ENCODE measurements around the gene RPL5.

GRCh38 chr1:92853299-92853698 lies 21.5 kb downstream of the RPL5 start:
- TF ChIP-seq HDAC2 (IDR thresholded peaks at IDR 0.05; ENCODE audit: borderline replicate concordance in 1 of 2, low read depth in 2 of 2, low read length in 2 of 2) (no peak), ZNF274 (IDR thresholded peaks at IDR 0.05; ENCODE audit: borderline replicate concordance, extremely low read depth, low read length) (no peak), BCL11A (IDR thresholded peaks at IDR 0.05; ENCODE audit: low read depth in 2 of 2, low read length in 2 of 2) (no peak), POLR2A (IDR thresholded peaks at IDR 0.05; ENCODE audit: control extremely low read depth in 1 of 2, low read depth in 2 of 2, low read length in 2 of 2) (no peak)
